ENCODE results near the gene KIF5C.

DNA sequence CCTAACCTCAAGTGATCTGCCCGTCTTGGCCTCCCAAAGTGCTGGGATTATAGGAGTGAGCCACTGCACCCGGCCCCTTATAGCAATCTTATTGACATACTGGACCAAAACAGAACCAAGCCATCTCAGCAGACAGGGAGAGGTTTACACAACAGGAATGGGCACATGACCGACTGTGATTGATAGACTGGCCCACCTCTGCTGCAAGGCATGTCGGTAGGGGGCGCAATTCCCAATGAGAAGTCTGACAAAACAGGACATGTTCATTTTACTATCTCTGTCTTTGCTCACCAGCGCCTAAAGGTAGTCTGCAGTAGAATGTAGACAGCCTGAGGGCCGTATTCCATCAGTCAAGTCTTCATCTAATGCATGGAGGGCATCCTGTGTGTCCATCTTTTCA is 165.4 kb downstream of the KIF5C start:
- TF ChIP-seq, protein P1, sequence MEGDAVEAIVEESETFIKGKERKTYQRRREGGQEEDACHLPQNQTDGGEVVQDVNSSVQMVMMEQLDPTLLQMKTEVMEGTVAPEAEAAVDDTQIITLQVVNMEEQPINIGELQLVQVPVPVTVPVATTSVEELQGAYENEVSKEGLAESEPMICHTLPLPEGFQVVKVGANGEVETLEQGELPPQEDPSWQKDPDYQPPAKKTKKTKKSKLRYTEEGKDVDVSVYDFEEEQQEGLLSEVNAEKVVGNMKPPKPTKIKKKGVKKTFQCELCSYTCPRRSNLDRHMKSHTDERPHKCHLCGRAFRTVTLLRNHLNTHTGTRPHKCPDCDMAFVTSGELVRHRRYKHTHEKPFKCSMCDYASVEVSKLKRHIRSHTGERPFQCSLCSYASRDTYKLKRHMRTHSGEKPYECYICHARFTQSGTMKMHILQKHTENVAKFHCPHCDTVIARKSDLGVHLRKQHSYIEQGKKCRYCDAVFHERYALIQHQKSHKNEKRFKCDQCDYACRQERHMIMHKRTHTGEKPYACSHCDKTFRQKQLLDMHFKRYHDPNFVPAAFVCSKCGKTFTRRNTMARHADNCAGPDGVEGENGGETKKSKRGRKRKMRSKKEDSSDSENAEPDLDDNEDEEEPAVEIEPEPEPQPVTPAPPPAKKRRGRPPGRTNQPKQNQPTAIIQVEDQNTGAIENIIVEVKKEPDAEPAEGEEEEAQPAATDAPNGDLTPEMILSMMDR (IDR thresholded peaks at IDR 0.05; ENCODE audit: borderline replicate concordance, extremely low read depth, low read length, poor library complexity, severe bottlenecking), result peak; percentile 51
- no peak for TF ChIP-seq EZH2 (IDR thresholded peaks at IDR 0.05; ENCODE audit: borderline replicate concordance, low read depth, low read length, severe bottlenecking)
